K562 (cell line): ENCODE measurements around the gene FAR2. TPM values are rescaled to one million over a fixed set of nuclear protein-coding genes. Genes with fewer than 3 reads are reported as not detected.

ENCODE experiments used
- C11orf30 ChIP-seq: fragments of 450-650 bp; IDR thresholded peaks from 2 replicates; pipeline ENCODE4 v1.6.1; 2016; ENCODE audit warnings: low read depth, mild to moderate bottlenecking
- MYNN ChIP-seq, 2 experiments: sonication (generic); formaldehyde crosslinking in 1 of 2; IDR thresholded peaks; 2 replicates each; pipeline versions ENCODE4 v1.5.0 to v1.6.1; 2016 to 2020; ENCODE audit warnings: antibody characterized with exemption in 1 of 2, missing genetic modification reagents in 1 of 2
- NCOR1 ChIP-seq: fragments of 450-650 bp; IDR thresholded peaks from 2 replicates; pipeline ENCODE4 v1.6.1; 2016; ENCODE audit warnings: mild to moderate bottlenecking, moderate library complexity
- NUFIP1 ChIP-seq: fragments of 450-650 bp; IDR thresholded peaks from 2 replicates; pipeline ENCODE4 v1.6.1; 2018; ENCODE audit not compliant: partially characterized antibody
- POLR2AphosphoS5 ChIP-seq: IDR thresholded peaks from 2 replicates; pipeline ENCODE4 v1.6.1; 2011; ENCODE audit warnings: mild to moderate bottlenecking, low read depth, low read length, moderate library complexity; ENCODE audit not compliant: control insufficient read depth, insufficient read depth
- SREBF1 ChIP-seq: fragments of 150-350 bp; IDR thresholded peaks from 2 replicates; pipeline ENCODE4 v1.6.1; 2014; ENCODE audit warnings: antibody characterized with exemption, low read depth, low read length, borderline replicate concordance
- ZC3H8 ChIP-seq: fragments of 450-650 bp; IDR thresholded peaks from 2 replicates; pipeline ENCODE4 v1.6.1; 2017
- ZNF830 ChIP-seq: fragments of 250-450 bp; sonication (Bioruptor Pico); IDR thresholded peaks from 2 replicates; pipeline ENCODE4 v1.5.0; 2021; ENCODE audit warnings: mild to moderate bottlenecking
- polyA plus RNA-seq, 8 experiments: library from polyadenylated mRNA; depleted of rRNA in 4 of 8; stranded (reverse) in 5 of 8; unstranded in 3 of 8; fragments of >200 nt; fragmentation: Nextera tagmentation in 2 of 8; fragmentation: Illumina TruSeq in 1 of 8; extraction: Ambion mirVana in 2 of 8; extraction: Trizol in 1 of 8; gene quantifications; 2 replicates each; pipeline versions ENCODE4 v1.2.1 to v1.2.3, GENCODE V29; 2011 to 2014; ENCODE audit warnings: inconsistent platforms in 1 of 8, missing spikeins in 1 of 8
- total RNA-seq, 7 experiments: library from RNA; depleted of rRNA in 6 of 7; stranded (reverse); fragments of >200 nt in 6 of 7; fragmentation: Illumina TruSeq in 2 of 7; extraction: Trizol in 2 of 7; gene quantifications; 2 replicates each; pipeline versions ENCODE4 v1.2.1 to v1.2.3, GENCODE V29; 2011 to 2021; ENCODE audit warnings: low replicate concordance in 1 of 7
- TF ChIP-seq, protein P1 (sequence below): fragments of 450-650 bp; IDR thresholded peaks from 2 replicates; pipeline ENCODE4 v1.6.1; 2018; ENCODE audit not compliant: partially characterized antibody
- TF ChIP-seq, protein P2 (sequence below): sonication (generic); formaldehyde crosslinking; IDR thresholded peaks from 2 replicates; pipeline ENCODE4 v1.8.0; 2023; ENCODE audit warnings: missing genetic modification reagents, mild to moderate bottlenecking, borderline replicate concordance
- TF ChIP-seq, protein P3 (sequence below): fragments of 250-450 bp; sonication (Bioruptor Pico); IDR thresholded peaks from 2 replicates; pipeline ENCODE4 v1.8.0; 2022; ENCODE audit warnings: inconsistent platforms

The FAR2 gene
- total and polyA plus RNA-seq, 9 of the 15 experiments (the other 6 are each of a cell fraction or from before 2014, with no cell fraction given) = 5.0 to 13.4 (median 8.5) TPM

DNA sequence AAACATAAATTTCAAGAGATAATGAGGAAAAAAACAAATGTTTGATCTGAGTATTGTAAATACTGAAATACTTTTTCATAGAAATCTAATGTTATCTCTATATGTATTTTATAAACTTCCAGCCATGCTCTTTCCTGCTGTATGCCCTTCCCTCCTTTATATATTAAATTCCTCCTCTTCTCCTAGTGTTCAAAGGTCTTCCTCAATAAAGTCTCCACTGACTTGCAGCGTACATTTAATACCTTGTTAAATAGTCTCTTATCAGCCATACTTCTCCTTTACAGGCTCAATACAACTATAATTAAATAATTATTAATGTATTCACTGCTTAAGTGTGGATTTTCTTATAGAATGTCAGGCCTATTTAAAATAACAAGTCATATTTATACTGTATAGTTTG, 205.9 kb downstream of the FAR2 start (continued):
- TF ChIP-seq, protein P1, sequence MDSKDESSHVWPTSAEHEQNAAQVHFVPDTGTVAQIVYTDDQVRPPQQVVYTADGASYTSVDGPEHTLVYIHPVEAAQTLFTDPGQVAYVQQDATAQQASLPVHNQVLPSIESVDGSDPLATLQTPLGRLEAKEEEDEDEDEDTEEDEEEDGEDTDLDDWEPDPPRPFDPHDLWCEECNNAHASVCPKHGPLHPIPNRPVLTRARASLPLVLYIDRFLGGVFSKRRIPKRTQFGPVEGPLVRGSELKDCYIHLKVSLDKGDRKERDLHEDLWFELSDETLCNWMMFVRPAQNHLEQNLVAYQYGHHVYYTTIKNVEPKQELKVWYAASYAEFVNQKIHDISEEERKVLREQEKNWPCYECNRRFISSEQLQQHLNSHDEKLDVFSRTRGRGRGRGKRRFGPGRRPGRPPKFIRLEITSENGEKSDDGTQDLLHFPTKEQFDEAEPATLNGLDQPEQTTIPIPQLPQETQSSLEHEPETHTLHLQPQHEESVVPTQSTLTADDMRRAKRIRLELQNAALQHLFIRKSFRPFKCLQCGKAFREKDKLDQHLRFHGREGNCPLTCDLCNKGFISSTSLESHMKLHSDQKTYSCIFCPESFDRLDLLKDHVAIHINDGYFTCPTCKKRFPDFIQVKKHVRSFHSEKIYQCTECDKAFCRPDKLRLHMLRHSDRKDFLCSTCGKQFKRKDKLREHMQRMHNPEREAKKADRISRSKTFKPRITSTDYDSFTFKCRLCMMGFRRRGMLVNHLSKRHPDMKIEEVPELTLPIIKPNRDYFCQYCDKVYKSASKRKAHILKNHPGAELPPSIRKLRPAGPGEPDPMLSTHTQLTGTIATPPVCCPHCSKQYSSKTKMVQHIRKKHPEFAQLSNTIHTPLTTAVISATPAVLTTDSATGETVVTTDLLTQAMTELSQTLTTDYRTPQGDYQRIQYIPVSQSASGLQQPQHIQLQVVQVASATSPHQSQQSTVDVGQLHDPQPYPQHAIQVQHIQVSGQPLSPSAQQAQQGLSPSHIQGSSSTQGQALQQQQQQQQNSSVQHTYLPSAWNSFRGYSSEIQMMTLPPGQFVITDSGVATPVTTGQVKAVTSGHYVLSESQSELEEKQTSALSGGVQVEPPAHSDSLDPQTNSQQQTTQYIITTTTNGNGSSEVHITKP = no peak
- TF ChIP-seq NCOR1 = no peak
- TF ChIP-seq ZC3H8 = no peak
- TF ChIP-seq POLR2AphosphoS5 = no peak
- no peak for TF ChIP-seq SREBF1
- TF ChIP-seq C11orf30 = no peak
- no peak for TF ChIP-seq ZNF830 (CRISPR knock-in tag)
- TF ChIP-seq, protein P2, sequence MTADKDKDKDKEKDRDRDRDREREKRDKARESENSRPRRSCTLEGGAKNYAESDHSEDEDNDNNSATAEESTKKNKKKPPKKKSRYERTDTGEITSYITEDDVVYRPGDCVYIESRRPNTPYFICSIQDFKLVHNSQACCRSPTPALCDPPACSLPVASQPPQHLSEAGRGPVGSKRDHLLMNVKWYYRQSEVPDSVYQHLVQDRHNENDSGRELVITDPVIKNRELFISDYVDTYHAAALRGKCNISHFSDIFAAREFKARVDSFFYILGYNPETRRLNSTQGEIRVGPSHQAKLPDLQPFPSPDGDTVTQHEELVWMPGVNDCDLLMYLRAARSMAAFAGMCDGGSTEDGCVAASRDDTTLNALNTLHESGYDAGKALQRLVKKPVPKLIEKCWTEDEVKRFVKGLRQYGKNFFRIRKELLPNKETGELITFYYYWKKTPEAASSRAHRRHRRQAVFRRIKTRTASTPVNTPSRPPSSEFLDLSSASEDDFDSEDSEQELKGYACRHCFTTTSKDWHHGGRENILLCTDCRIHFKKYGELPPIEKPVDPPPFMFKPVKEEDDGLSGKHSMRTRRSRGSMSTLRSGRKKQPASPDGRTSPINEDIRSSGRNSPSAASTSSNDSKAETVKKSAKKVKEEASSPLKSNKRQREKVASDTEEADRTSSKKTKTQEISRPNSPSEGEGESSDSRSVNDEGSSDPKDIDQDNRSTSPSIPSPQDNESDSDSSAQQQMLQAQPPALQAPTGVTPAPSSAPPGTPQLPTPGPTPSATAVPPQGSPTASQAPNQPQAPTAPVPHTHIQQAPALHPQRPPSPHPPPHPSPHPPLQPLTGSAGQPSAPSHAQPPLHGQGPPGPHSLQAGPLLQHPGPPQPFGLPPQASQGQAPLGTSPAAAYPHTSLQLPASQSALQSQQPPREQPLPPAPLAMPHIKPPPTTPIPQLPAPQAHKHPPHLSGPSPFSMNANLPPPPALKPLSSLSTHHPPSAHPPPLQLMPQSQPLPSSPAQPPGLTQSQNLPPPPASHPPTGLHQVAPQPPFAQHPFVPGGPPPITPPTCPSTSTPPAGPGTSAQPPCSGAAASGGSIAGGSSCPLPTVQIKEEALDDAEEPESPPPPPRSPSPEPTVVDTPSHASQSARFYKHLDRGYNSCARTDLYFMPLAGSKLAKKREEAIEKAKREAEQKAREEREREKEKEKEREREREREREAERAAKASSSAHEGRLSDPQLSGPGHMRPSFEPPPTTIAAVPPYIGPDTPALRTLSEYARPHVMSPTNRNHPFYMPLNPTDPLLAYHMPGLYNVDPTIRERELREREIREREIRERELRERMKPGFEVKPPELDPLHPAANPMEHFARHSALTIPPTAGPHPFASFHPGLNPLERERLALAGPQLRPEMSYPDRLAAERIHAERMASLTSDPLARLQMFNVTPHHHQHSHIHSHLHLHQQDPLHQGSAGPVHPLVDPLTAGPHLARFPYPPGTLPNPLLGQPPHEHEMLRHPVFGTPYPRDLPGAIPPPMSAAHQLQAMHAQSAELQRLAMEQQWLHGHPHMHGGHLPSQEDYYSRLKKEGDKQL (CRISPR knock-in tag) = no peak
- TF ChIP-seq, protein P3, sequence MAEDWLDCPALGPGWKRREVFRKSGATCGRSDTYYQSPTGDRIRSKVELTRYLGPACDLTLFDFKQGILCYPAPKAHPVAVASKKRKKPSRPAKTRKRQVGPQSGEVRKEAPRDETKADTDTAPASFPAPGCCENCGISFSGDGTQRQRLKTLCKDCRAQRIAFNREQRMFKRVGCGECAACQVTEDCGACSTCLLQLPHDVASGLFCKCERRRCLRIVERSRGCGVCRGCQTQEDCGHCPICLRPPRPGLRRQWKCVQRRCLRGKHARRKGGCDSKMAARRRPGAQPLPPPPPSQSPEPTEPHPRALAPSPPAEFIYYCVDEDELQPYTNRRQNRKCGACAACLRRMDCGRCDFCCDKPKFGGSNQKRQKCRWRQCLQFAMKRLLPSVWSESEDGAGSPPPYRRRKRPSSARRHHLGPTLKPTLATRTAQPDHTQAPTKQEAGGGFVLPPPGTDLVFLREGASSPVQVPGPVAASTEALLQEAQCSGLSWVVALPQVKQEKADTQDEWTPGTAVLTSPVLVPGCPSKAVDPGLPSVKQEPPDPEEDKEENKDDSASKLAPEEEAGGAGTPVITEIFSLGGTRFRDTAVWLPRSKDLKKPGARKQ = no peak
- TF ChIP-seq MYNN (IDR thresholded peaks at IDR 0.05) = no peak
- no peak for TF ChIP-seq MYNN (CRISPR knock-in tag; IDR thresholded peaks at IDR 0.05)
- no peak for TF ChIP-seq NUFIP1
- TF ChIP-seq, all 486 proteins: peak for 0
